GM23338 (cell line): Measurements from ENCODE around the gene ENOPH1. TPM values are rescaled to one million over a fixed set of nuclear protein-coding genes. Genes with fewer than 3 reads are reported as not detected.

Experiments
- ATAC-seq: fragments of 200-7000 bp; cut with Tn5 transposase; 3 replicates; pipeline ENCODE4 v1.9.1; 2020
- DNase-seq: peaks from one replicate; pipeline ENCODE4 v3.0.0-alpha.2; 2015; ENCODE audit warnings: low spot score
- H2AFZ ChIP-seq: fragments of 200-600 bp; sonication (generic); 2 replicates; pipeline ENCODE4 v1.8.0; 2016; ENCODE audit warnings: antibody characterized with exemption, mild to moderate bottlenecking, moderate library complexity
- H3F3A ChIP-seq: fragments of 200-600 bp; sonication (generic); replicated peaks from 2 replicates; pipeline ENCODE4 v1.8.0; 2017; ENCODE audit warnings: antibody characterized with exemption, mixed run types, low read depth
- H3K27ac ChIP-seq: fragments of 200-600 bp; sonication (generic); 2 replicates; pipeline ENCODE4 v1.6.1; 2016; ENCODE audit warnings: low read depth
- H3K27me3 ChIP-seq: fragments of 200-600 bp; sonication (generic); 2 replicates; pipeline ENCODE4 v1.8.0; 2016; ENCODE audit warnings: mild to moderate bottlenecking, mixed run types, moderate library complexity; ENCODE audit not compliant: insufficient read depth
- H3K36me3 ChIP-seq: fragments of 200-600 bp; sonication (generic); 2 replicates; pipeline ENCODE4 v1.8.0; 2016; ENCODE audit warnings: mild to moderate bottlenecking; ENCODE audit not compliant: insufficient read depth
- H3K4me1 ChIP-seq: fragments of 200-600 bp; sonication (generic); 2 replicates; pipeline ENCODE4 v1.8.0; 2016; ENCODE audit warnings: mild to moderate bottlenecking, moderate library complexity; ENCODE audit not compliant: insufficient read depth
- H3K4me2 ChIP-seq: fragments of 200-600 bp; sonication (generic); 2 replicates; pipeline ENCODE4 v1.7.1; 2017; ENCODE audit warnings: mixed run types
- H3K4me3 ChIP-seq: fragments of 200-600 bp; sonication (generic); 2 replicates; pipeline ENCODE4 v1.6.1; 2016; ENCODE audit warnings: mixed run types
- H3K79me2 ChIP-seq: fragments of 200-600 bp; sonication (generic); replicated peaks from 2 replicates; pipeline ENCODE4 v1.8.0; 2017; ENCODE audit warnings: mild to moderate bottlenecking; ENCODE audit not compliant: insufficient read depth
- H3K9me2 ChIP-seq: fragments of 200-600 bp; sonication (generic); 2 replicates; pipeline ENCODE4 v1.8.0; 2017; ENCODE audit not compliant: insufficient read depth
- H4K20me1 ChIP-seq: fragments of 200-600 bp; sonication (generic); replicated peaks from 2 replicates; pipeline ENCODE4 v1.8.0; 2017; ENCODE audit warnings: mild to moderate bottlenecking; ENCODE audit not compliant: insufficient read depth
- H3K27ac Mint-ChIP-seq: 2 replicates; pipeline ENCODE4 v1.8.0; 2020; ENCODE audit warnings: inconsistent platforms, mild to moderate bottlenecking, moderate library complexity, mixed read lengths
- H3K27me3 Mint-ChIP-seq: 3 replicates; pipeline ENCODE4 v1.8.0; 2022; ENCODE audit warnings: low read depth, mild to moderate bottlenecking, moderate library complexity, mixed read lengths, inconsistent platforms; ENCODE audit not compliant: insufficient read depth, poor library complexity
- H3K36me3 Mint-ChIP-seq: 3 replicates; pipeline ENCODE4 v1.8.0; 2021; ENCODE audit warnings: low read depth, mild to moderate bottlenecking, inconsistent platforms, moderate library complexity, mixed read lengths
- H3K4me1 Mint-ChIP-seq: 3 replicates; pipeline ENCODE4 v1.8.0; 2020; ENCODE audit warnings: mild to moderate bottlenecking, inconsistent platforms, mixed read lengths
- H3K4me3 Mint-ChIP-seq: 3 replicates; pipeline ENCODE4 v1.8.0; 2021; ENCODE audit warnings: moderate library complexity, mild to moderate bottlenecking, inconsistent platforms, mixed read lengths
- H3K9me3 Mint-ChIP-seq: 3 replicates; pipeline ENCODE4 v1.8.0; 2020; ENCODE audit warnings: moderate library complexity, mild to moderate bottlenecking, inconsistent platforms, mixed read lengths
- EZH2phosphoT487 ChIP-seq: fragments of 200-600 bp; sonication (generic); IDR thresholded peaks from one replicate; pipeline ENCODE4 v1.8.1; 2018; ENCODE audit warnings: antibody characterized with exemption; ENCODE audit not compliant: unreplicated experiment
- JUNB ChIP-seq: IDR thresholded peaks from one replicate; pipeline ENCODE4 v1.6.1; 2016; ENCODE audit warnings: antibody characterized with exemption; ENCODE audit not compliant: unreplicated experiment
- POLR2AphosphoS5 ChIP-seq: IDR thresholded peaks from 2 replicates; pipeline ENCODE4 v1.6.1; 2016; ENCODE audit warnings: antibody characterized with exemption, low read depth
- ZNF114 ChIP-seq: fragments of 250-450 bp; sonication (Bioruptor Pico); IDR thresholded peaks from 2 replicates; pipeline ENCODE4 v1.5.0; 2020; ENCODE audit warnings: mild to moderate bottlenecking, moderate library complexity
- ZNF462 ChIP-seq: fragments of 250-450 bp; sonication (Bioruptor Pico); IDR thresholded peaks from 2 replicates; pipeline ENCODE4 v1.5.0; 2020; ENCODE audit warnings: mild to moderate bottlenecking, moderate library complexity
- polyA plus RNA-seq: library from polyadenylated mRNA; unstranded; fragments of >200 nt; fragmentation: Nextera tagmentation; extraction: Ambion mirVana; gene quantifications from 2 replicates; pipeline ENCODE4 v1.2.1, GENCODE V29; 2016
- total RNA-seq: library from RNA; depleted of rRNA; stranded (reverse); fragments of >200 nt; shearing (Covaris generic); gene quantifications from 2 replicates; pipeline ENCODE4 v1.2.3, GENCODE V29; 2014
- TF ChIP-seq, protein P1 (sequence below): IDR thresholded peaks from 2 replicates; pipeline ENCODE4 v1.6.1; 2016; ENCODE audit warnings: antibody characterized with exemption
- TF ChIP-seq, protein P2 (sequence below), 2 experiments: fragments of 200-600 bp in 1 of 2; sonication (generic) in 1 of 2; conservative IDR thresholded peaks; 2 replicates each; pipeline versions ENCODE4 v1.5.1 to v1.6.1; 2016 to 2017; ENCODE audit warnings: antibody characterized with exemption in 2 of 2, low read depth in 2 of 2, mild to moderate bottlenecking in 2 of 2, moderate library complexity in 1 of 2
- TF ChIP-seq, protein P3 (sequence below): IDR thresholded peaks from one replicate; pipeline ENCODE4 v1.6.1; 2018; ENCODE audit warnings: antibody characterized with exemption; ENCODE audit not compliant: unreplicated experiment

The ENOPH1 gene
- total and polyA plus RNA-seq, 2 experiments from 2014 or later, result 105 to 146 TPM

GRCh38 chr4:82508806-82509428 lies 78.5 kb downstream of the ENOPH1 start (continued):
- no peak for TF ChIP-seq ZNF462 (CRISPR knock-in tag)
- TF ChIP-seq JUNB, result no peak
- TF ChIP-seq, protein P1, sequence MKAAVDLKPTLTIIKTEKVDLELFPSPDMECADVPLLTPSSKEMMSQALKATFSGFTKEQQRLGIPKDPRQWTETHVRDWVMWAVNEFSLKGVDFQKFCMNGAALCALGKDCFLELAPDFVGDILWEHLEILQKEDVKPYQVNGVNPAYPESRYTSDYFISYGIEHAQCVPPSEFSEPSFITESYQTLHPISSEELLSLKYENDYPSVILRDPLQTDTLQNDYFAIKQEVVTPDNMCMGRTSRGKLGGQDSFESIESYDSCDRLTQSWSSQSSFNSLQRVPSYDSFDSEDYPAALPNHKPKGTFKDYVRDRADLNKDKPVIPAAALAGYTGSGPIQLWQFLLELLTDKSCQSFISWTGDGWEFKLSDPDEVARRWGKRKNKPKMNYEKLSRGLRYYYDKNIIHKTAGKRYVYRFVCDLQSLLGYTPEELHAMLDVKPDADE, result no peak

- Histone ChIP-seq H3K4me1 (no peaks in the 10 kb centered on the region), H3K36me3 (no peaks in the 10 kb centered on the region), H3K27ac (no peak overlapping the region), H3K4me3 (no peak overlapping the region), H3F3A (no peaks in the 10 kb centered on the region), H3K79me2 (no peaks in the 10 kb centered on the region), H2AFZ (no peak overlapping the region), H3K27me3 (no peaks in the 10 kb centered on the region), H4K20me1 (no peaks in the 10 kb centered on the region), H3K9me2 (no peaks in the 10 kb centered on the region), H3K4me2 (no peak overlapping the region)
- H3K4me3 Mint-ChIP-seq, result no peak overlapping the region
- no peaks in the 10 kb centered on the region for H3K9me3 Mint-ChIP-seq
- H3K27ac Mint-ChIP-seq, result no peak overlapping the region
- H3K27me3 Mint-ChIP-seq, result no peaks in the 10 kb centered on the region
- ATAC-seq, result no peak
- H3K4me1 Mint-ChIP-seq, result peaks cover 2% of the 10 kb centered on the region
- no peaks in the 10 kb centered on the region; the same call in 2 of the 3 replicates for H3K36me3 Mint-ChIP-seq
- DNase-seq, result no peak
- TF ChIP-seq POLR2AphosphoS5, result no peak
- TF ChIP-seq EZH2phosphoT487, result no peak
- TF ChIP-seq, protein P2, sequence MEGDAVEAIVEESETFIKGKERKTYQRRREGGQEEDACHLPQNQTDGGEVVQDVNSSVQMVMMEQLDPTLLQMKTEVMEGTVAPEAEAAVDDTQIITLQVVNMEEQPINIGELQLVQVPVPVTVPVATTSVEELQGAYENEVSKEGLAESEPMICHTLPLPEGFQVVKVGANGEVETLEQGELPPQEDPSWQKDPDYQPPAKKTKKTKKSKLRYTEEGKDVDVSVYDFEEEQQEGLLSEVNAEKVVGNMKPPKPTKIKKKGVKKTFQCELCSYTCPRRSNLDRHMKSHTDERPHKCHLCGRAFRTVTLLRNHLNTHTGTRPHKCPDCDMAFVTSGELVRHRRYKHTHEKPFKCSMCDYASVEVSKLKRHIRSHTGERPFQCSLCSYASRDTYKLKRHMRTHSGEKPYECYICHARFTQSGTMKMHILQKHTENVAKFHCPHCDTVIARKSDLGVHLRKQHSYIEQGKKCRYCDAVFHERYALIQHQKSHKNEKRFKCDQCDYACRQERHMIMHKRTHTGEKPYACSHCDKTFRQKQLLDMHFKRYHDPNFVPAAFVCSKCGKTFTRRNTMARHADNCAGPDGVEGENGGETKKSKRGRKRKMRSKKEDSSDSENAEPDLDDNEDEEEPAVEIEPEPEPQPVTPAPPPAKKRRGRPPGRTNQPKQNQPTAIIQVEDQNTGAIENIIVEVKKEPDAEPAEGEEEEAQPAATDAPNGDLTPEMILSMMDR (conservative IDR thresholded peaks at IDR 0.05; ENCODE audit: low read depth in 2 of 2), result no peak
- TF ChIP-seq, protein P3, sequence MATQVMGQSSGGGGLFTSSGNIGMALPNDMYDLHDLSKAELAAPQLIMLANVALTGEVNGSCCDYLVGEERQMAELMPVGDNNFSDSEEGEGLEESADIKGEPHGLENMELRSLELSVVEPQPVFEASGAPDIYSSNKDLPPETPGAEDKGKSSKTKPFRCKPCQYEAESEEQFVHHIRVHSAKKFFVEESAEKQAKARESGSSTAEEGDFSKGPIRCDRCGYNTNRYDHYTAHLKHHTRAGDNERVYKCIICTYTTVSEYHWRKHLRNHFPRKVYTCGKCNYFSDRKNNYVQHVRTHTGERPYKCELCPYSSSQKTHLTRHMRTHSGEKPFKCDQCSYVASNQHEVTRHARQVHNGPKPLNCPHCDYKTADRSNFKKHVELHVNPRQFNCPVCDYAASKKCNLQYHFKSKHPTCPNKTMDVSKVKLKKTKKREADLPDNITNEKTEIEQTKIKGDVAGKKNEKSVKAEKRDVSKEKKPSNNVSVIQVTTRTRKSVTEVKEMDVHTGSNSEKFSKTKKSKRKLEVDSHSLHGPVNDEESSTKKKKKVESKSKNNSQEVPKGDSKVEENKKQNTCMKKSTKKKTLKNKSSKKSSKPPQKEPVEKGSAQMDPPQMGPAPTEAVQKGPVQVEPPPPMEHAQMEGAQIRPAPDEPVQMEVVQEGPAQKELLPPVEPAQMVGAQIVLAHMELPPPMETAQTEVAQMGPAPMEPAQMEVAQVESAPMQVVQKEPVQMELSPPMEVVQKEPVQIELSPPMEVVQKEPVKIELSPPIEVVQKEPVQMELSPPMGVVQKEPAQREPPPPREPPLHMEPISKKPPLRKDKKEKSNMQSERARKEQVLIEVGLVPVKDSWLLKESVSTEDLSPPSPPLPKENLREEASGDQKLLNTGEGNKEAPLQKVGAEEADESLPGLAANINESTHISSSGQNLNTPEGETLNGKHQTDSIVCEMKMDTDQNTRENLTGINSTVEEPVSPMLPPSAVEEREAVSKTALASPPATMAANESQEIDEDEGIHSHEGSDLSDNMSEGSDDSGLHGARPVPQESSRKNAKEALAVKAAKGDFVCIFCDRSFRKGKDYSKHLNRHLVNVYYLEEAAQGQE, result no peak
- TF ChIP-seq ZNF114, result no peak
- TF ChIP-seq, protein P1, result no peak
Measured at GRCh38 chr4:82510216-82510615, 79.8 kb downstream of the ENOPH1 start.
